ENCODE results near the gene ZNF280A. TPM values are rescaled to one million over a fixed set of nuclear protein-coding genes. Genes with fewer than 3 reads are reported as not detected.
"Not testable (repeated sequence)": the region's sequence is repeated elsewhere in the genome, so short reads cannot be mapped to it uniquely, and the experiment has no call there.

ZNF280A gene
- total RNA-seq, 1 donor from 2014 or later, result not detected

GRCh38 chr22:22479999-22480532 lies 40.0 kb downstream of the ZNF280A start:
- H3K4me3 Mint-ChIP-seq (ENCODE audit: unreplicated experiment), result no peak overlapping the region
- no peaks in the 10 kb centered on the region for H3K9me3 Mint-ChIP-seq (ENCODE audit: unreplicated experiment)
- no peaks in the 10 kb centered on the region for H3K27me3 Mint-ChIP-seq (ENCODE audit: unreplicated experiment)
- H3K27ac Mint-ChIP-seq (ENCODE audit: unreplicated experiment), result no peak overlapping the region
- TF ChIP-seq CTCF (IDR thresholded peaks at IDR 0.05), result no peak
- no peaks in the 10 kb centered on the region for H3K4me1 Mint-ChIP-seq (ENCODE audit: unreplicated experiment)
- DNase-seq (ENCODE audit: extremely low spot score, unreplicated experiment), result no peak
- H3K36me3 Mint-ChIP-seq (ENCODE audit: unreplicated experiment), result no peaks in the 10 kb centered on the region

GRCh38 chr22:22479116-22479515 lies 41.0 kb downstream of the ZNF280A start:
- no peak for DNase-seq (ENCODE audit: extremely low spot score, unreplicated experiment)
- Mint-ChIP-seq H3K4me3 (ENCODE audit: unreplicated experiment) (no peak overlapping the region), H3K9me3 (ENCODE audit: unreplicated experiment) (no peaks in the 10 kb centered on the region), H3K36me3 (ENCODE audit: unreplicated experiment) (no peaks in the 10 kb centered on the region), H3K27ac (ENCODE audit: unreplicated experiment) (no peak overlapping the region), H3K4me1 (ENCODE audit: unreplicated experiment) (no peaks in the 10 kb centered on the region), H3K27me3 (ENCODE audit: unreplicated experiment) (no peaks in the 10 kb centered on the region)
- TF ChIP-seq CTCF (IDR thresholded peaks at IDR 0.05), result no peak

- Mint-ChIP-seq H3K4me1 (ENCODE audit: unreplicated experiment) (no peaks in the 10 kb centered on the region), H3K27me3 (ENCODE audit: unreplicated experiment) (no peaks in the 10 kb centered on the region), H3K4me3 (ENCODE audit: unreplicated experiment) (no peak overlapping the region), H3K27ac (ENCODE audit: unreplicated experiment) (no peak overlapping the region), H3K9me3 (ENCODE audit: unreplicated experiment) (no peaks in the 10 kb centered on the region), H3K36me3 (ENCODE audit: unreplicated experiment) (no peaks in the 10 kb centered on the region)
- TF ChIP-seq CTCF (IDR thresholded peaks at IDR 0.05), result no peak
- no peak for DNase-seq (ENCODE audit: extremely low spot score, unreplicated experiment)
Measured at GRCh38 chr22:22478470-22478869, 41.6 kb downstream of the ZNF280A start.

GRCh38 chr22:22474733-22475132 lies 45.3 kb downstream of the ZNF280A start:
- H3K27me3 Mint-ChIP-seq (ENCODE audit: unreplicated experiment), result no peaks in the 10 kb centered on the region
- no peak for DNase-seq (ENCODE audit: extremely low spot score, unreplicated experiment)
- H3K27ac Mint-ChIP-seq (ENCODE audit: unreplicated experiment), result no peak overlapping the region
- peaks cover 3% of the 10 kb centered on the region for H3K9me3 Mint-ChIP-seq (ENCODE audit: unreplicated experiment)
- no peaks in the 10 kb centered on the region for H3K4me1 Mint-ChIP-seq (ENCODE audit: unreplicated experiment)
- H3K36me3 Mint-ChIP-seq (ENCODE audit: unreplicated experiment), result no peaks in the 10 kb centered on the region
- no peak overlapping the region for H3K4me3 Mint-ChIP-seq (ENCODE audit: unreplicated experiment)
- no peak for TF ChIP-seq CTCF (IDR thresholded peaks at IDR 0.05)

- not testable (repeated sequence) for DNase-seq (ENCODE audit: extremely low spot score, unreplicated experiment); H3K4me1 Mint-ChIP-seq (ENCODE audit: unreplicated experiment); H3K9me3 Mint-ChIP-seq (ENCODE audit: unreplicated experiment); H3K4me3 Mint-ChIP-seq (ENCODE audit: unreplicated experiment); H3K27ac Mint-ChIP-seq (ENCODE audit: unreplicated experiment); H3K36me3 Mint-ChIP-seq (ENCODE audit: unreplicated experiment)
- peaks cover 16% of the 10 kb centered on the region for H3K27me3 Mint-ChIP-seq (ENCODE audit: unreplicated experiment)
Measured at GRCh38 chr22:22471104-22471503, 49.0 kb downstream of the ZNF280A start.

- H3K27me3 Mint-ChIP-seq (ENCODE audit: unreplicated experiment), result peaks cover 21% of the 10 kb centered on the region
- no peaks in the 10 kb centered on the region for H3K36me3 Mint-ChIP-seq (ENCODE audit: unreplicated experiment)
- H3K9me3 Mint-ChIP-seq (ENCODE audit: unreplicated experiment), result peaks cover 10% of the 10 kb centered on the region
- H3K4me3 Mint-ChIP-seq (ENCODE audit: unreplicated experiment), result no peak overlapping the region
- no peak overlapping the region for H3K27ac Mint-ChIP-seq (ENCODE audit: unreplicated experiment)
- H3K4me1 Mint-ChIP-seq (ENCODE audit: unreplicated experiment), result no peaks in the 10 kb centered on the region
- TF ChIP-seq CTCF (IDR thresholded peaks at IDR 0.05), result no peak
- no peak for DNase-seq (ENCODE audit: extremely low spot score, unreplicated experiment)
Measured at GRCh38 chr22:22469527-22469926, 50.5 kb downstream of the ZNF280A start.

GRCh38 chr22:22468794-22469469 lies 51.1 kb downstream of the ZNF280A start:
- H3K4me3 Mint-ChIP-seq (ENCODE audit: unreplicated experiment); H3K27ac Mint-ChIP-seq (ENCODE audit: unreplicated experiment); H3K9me3 Mint-ChIP-seq (ENCODE audit: unreplicated experiment); H3K36me3 Mint-ChIP-seq (ENCODE audit: unreplicated experiment); H3K4me1 Mint-ChIP-seq (ENCODE audit: unreplicated experiment); DNase-seq (ENCODE audit: extremely low spot score, unreplicated experiment): not testable (repeated sequence)
- peaks cover 27% of the 10 kb centered on the region for H3K27me3 Mint-ChIP-seq (ENCODE audit: unreplicated experiment)
